ENCODE data around the gene GAS2L3. TPM values are rescaled to one million over a fixed set of nuclear protein-coding genes. Genes with fewer than 3 reads are reported as not detected.
A peak's percentile ranks its signal among the peaks of the same experiment; 100 is the strongest.

GAS2L3 gene
- total RNA-seq, 1 donor from 2014 or later = 5.2 TPM

DNA sequence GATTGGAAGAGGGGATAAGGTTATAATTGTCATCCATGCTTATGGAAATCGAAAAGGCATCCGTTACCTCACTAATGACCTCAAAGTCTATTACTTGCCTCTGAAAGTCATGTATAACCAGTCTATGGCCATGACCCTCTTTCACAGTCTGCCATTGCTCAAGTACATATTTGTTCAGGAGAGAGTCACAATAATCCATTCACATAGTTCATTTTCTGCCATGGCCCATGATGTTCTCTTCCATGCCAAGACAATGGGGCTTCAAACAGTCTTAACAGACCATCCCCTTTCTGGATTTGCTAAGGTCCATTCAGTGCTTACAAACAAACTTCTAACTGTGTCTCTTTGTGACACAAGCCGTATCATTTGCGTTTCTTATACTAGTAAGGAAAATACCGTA, 5.4 kb downstream of the GAS2L3 start:
- peaks cover 3% of the 10 kb centered on the region for H3K27me3 Mint-ChIP-seq (ENCODE audit: low read depth, unreplicated experiment)
- FAIRE-seq = no peak
- peaks cover 2% of the 10 kb centered on the region for H3K36me3 Mint-ChIP-seq (ENCODE audit: low read depth, unreplicated experiment)

DNA sequence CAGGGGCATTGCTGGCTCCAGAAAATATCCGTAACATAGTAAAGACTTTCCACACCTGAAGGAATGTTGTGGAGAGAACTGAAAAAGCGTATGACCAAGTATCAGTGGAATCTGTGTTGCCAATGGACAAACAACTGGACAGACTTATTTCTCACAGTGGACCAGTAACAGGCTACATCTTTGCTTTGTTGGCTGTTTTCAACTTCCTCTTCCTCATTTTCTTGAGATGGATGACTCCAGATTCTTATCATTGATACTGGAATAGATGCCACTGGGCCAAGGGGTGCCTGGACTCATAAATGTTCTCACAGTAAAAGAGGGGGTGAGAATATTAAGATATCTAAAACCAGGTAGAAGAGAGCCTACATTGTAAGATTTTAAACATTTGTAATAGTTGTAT, 6.4 kb downstream of the GAS2L3 start:
- peaks cover 6% of the 10 kb centered on the region for H4K20me1 ChIP-seq (ENCODE audit: insufficient read depth, low read length)
- no peak overlapping the region for H2AFZ ChIP-seq (ENCODE audit: low read depth, low read length)
- H3K27me3 ChIP-seq (ENCODE audit: insufficient read depth, low read length) = no peaks in the 10 kb centered on the region
- H3K27me3 Mint-ChIP-seq (ENCODE audit: low read depth, unreplicated experiment) = no peaks in the 10 kb centered on the region
- H3K79me2 ChIP-seq (ENCODE audit: insufficient read depth, low read length) = peaks cover 94% of the 10 kb centered on the region
- H3K4me1 Mint-ChIP-seq (ENCODE audit: low read depth, unreplicated experiment) = peaks cover 7% of the 10 kb centered on the region
- H3K9me3 ChIP-seq (ENCODE audit: insufficient read depth, low read depth, low read length) = peaks cover 5% of the 10 kb centered on the region
- FAIRE-seq = no peak
- H3K4me3 ChIP-seq (ENCODE audit: insufficient read depth, low read depth, low read length) = no peak overlapping the region
- H3K9ac ChIP-seq (ENCODE audit: low read length) = no peak overlapping the region
- H3K36me3 ChIP-seq (ENCODE audit: insufficient read depth, low read length) = no peaks in the 10 kb centered on the region
- no peak overlapping the region for H3K27ac ChIP-seq (ENCODE audit: low read depth, low read length)
- peaks cover 2% of the 10 kb centered on the region for H3K36me3 Mint-ChIP-seq (ENCODE audit: low read depth, unreplicated experiment)
- H3K4me3 Mint-ChIP-seq (ENCODE audit: unreplicated experiment) = no peak overlapping the region
- peaks cover 1% of the 10 kb centered on the region for H3K9me3 Mint-ChIP-seq (ENCODE audit: unreplicated experiment)
- H3K4me1 ChIP-seq (ENCODE audit: insufficient read depth, low read length) = no peaks in the 10 kb centered on the region
- no peak overlapping the region for H3K4me2 ChIP-seq (ENCODE audit: low read length)
- peak overlapping the region; percentile 48 for H3K27ac Mint-ChIP-seq (ENCODE audit: unreplicated experiment)
- TF ChIP-seq EZH2 (IDR thresholded peaks at IDR 0.05; ENCODE audit: insufficient read depth, low read length) = no peak
- TF ChIP-seq, protein P1, sequence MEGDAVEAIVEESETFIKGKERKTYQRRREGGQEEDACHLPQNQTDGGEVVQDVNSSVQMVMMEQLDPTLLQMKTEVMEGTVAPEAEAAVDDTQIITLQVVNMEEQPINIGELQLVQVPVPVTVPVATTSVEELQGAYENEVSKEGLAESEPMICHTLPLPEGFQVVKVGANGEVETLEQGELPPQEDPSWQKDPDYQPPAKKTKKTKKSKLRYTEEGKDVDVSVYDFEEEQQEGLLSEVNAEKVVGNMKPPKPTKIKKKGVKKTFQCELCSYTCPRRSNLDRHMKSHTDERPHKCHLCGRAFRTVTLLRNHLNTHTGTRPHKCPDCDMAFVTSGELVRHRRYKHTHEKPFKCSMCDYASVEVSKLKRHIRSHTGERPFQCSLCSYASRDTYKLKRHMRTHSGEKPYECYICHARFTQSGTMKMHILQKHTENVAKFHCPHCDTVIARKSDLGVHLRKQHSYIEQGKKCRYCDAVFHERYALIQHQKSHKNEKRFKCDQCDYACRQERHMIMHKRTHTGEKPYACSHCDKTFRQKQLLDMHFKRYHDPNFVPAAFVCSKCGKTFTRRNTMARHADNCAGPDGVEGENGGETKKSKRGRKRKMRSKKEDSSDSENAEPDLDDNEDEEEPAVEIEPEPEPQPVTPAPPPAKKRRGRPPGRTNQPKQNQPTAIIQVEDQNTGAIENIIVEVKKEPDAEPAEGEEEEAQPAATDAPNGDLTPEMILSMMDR (IDR thresholded peaks at IDR 0.05; ENCODE audit: insufficient read depth, low read depth, low read length) = no peak
- DNase-seq (ENCODE audit: low read depth) = peak; percentile 6

More for the DNA sequence above, 5.4 kb downstream of the GAS2L3 start:
- Histone ChIP-seq H3K36me3 (ENCODE audit: insufficient read depth, low read length) (no peaks in the 10 kb centered on the region), H3K9me3 (ENCODE audit: insufficient read depth, low read depth, low read length) (peaks cover 5% of the 10 kb centered on the region), H3K27me3 (ENCODE audit: insufficient read depth, low read length) (no peaks in the 10 kb centered on the region), H3K4me1 (ENCODE audit: insufficient read depth, low read length) (peaks cover 6% of the 10 kb centered on the region), H3K79me2 (ENCODE audit: insufficient read depth, low read length) (peaks cover 96% of the 10 kb centered on the region), H3K4me3 (ENCODE audit: insufficient read depth, low read depth, low read length) (no peak overlapping the region), H4K20me1 (ENCODE audit: insufficient read depth, low read length) (peaks cover 6% of the 10 kb centered on the region), H2AFZ (ENCODE audit: low read depth, low read length) (no peak overlapping the region), H3K9ac (ENCODE audit: low read length) (no peak overlapping the region), H3K4me2 (ENCODE audit: low read length) (no peak overlapping the region), H3K27ac (ENCODE audit: low read depth, low read length) (no peak overlapping the region)
- H3K4me3 Mint-ChIP-seq (ENCODE audit: unreplicated experiment) = no peak overlapping the region
- H3K9me3 Mint-ChIP-seq (ENCODE audit: unreplicated experiment) = peaks cover 1% of the 10 kb centered on the region
- TF ChIP-seq, protein P1 (IDR thresholded peaks at IDR 0.05; ENCODE audit: insufficient read depth, low read depth, low read length) = no peak
- TF ChIP-seq EZH2 (IDR thresholded peaks at IDR 0.05; ENCODE audit: insufficient read depth, low read length) = no peak
- H3K4me1 Mint-ChIP-seq (ENCODE audit: low read depth, unreplicated experiment) = peaks cover 12% of the 10 kb centered on the region
- H3K27ac Mint-ChIP-seq (ENCODE audit: unreplicated experiment) = no peak overlapping the region
- no peak for DNase-seq (ENCODE audit: low read depth)

DNA sequence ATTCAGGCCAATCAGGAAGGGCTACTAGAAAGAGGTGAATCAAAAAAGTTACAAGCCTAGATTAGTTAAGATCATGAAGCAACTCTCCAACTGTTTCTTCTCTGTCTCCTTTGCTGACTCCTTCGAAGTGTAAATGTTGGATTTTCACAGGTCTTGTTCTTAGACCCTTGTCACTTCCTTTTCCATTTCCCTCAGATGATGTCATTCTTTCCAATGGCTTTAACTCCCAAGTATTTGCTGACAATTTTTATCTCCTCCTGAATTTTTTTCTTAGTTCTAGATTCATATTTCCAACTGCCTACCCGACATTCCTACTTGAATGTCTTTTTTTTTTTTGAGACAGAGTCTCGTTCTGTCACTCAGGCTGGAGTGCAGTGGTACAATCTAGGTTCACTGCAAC, 10.8 kb downstream of the GAS2L3 start:
- peaks cover 5% of the 10 kb centered on the region for H4K20me1 ChIP-seq (ENCODE audit: insufficient read depth, low read length)
- H2AFZ ChIP-seq (ENCODE audit: low read depth, low read length) = no peak overlapping the region
- H3K4me2 ChIP-seq (ENCODE audit: low read length) = no peak overlapping the region
- no peak overlapping the region for H3K9ac ChIP-seq (ENCODE audit: low read length)
- H3K4me3 Mint-ChIP-seq (ENCODE audit: unreplicated experiment) = no peak overlapping the region
- no peaks in the 10 kb centered on the region for H3K27me3 Mint-ChIP-seq (ENCODE audit: low read depth, unreplicated experiment)
- peaks cover 5% of the 10 kb centered on the region for H3K4me1 Mint-ChIP-seq (ENCODE audit: low read depth, unreplicated experiment)
- H3K36me3 ChIP-seq (ENCODE audit: insufficient read depth, low read length) = no peaks in the 10 kb centered on the region
- DNase-seq (ENCODE audit: low read depth) = no peak
- H3K9me3 ChIP-seq (ENCODE audit: insufficient read depth, low read depth, low read length) = peaks cover 5% of the 10 kb centered on the region
- no peak overlapping the region for H3K4me3 ChIP-seq (ENCODE audit: insufficient read depth, low read depth, low read length)
- H3K27me3 ChIP-seq (ENCODE audit: insufficient read depth, low read length) = no peaks in the 10 kb centered on the region
- no peak for FAIRE-seq
- peaks cover 62% of the 10 kb centered on the region for H3K79me2 ChIP-seq (ENCODE audit: insufficient read depth, low read length)
- peaks cover 5% of the 10 kb centered on the region for H3K36me3 Mint-ChIP-seq (ENCODE audit: low read depth, unreplicated experiment)
- no peaks in the 10 kb centered on the region for H3K4me1 ChIP-seq (ENCODE audit: insufficient read depth, low read length)
- TF ChIP-seq, protein P1 (IDR thresholded peaks at IDR 0.05; ENCODE audit: insufficient read depth, low read depth, low read length) = no peak
- no peak for TF ChIP-seq EZH2 (IDR thresholded peaks at IDR 0.05; ENCODE audit: insufficient read depth, low read length)
- peaks cover 24% of the 10 kb centered on the region for H3K9me3 Mint-ChIP-seq (ENCODE audit: unreplicated experiment)
- H3K27ac Mint-ChIP-seq (ENCODE audit: unreplicated experiment) = no peak overlapping the region
- no peak overlapping the region for H3K27ac ChIP-seq (ENCODE audit: low read depth, low read length)
